Cardiac fibroblast (primary cell): ENCODE results near the gene TMEM273.

Experiments used
- DNase-seq, 2 donors: peaks; one replicate each; pipeline versions ENCODE4 v3.0.0 to v3.0.0-alpha.2; 2010; ENCODE audit warnings: low read depth in 2 of 2
- H3K4me3 ChIP-seq, 2 donors: replicated peaks in 1 of 2; 1 replicate in 1 of 2; 2 replicates in 1 of 2; pipeline ENCODE4 v1.5.1; 2011; ENCODE audit warnings: low read depth in 2 of 2, low read length in 2 of 2, mild to moderate bottlenecking in 2 of 2, moderate library complexity in 1 of 2
- CTCF ChIP-seq: IDR thresholded peaks from one replicate; pipeline ENCODE4 v1.5.1; 2011; ENCODE audit warnings: low read depth, mild to moderate bottlenecking, low read length, inconsistent platforms

The TMEM273 gene

GRCh38 chr10:49169776-49170175 is 18.4 kb downstream of the TMEM273 start:
- no peak for TF ChIP-seq CTCF
- DNase-seq = no peak
- H3K4me3 ChIP-seq = no peak overlapping the region

- no peak for TF ChIP-seq CTCF
- no peak for DNase-seq
- H3K4me3 ChIP-seq = no peak overlapping the region
These were observed 19.2 kb downstream of the TMEM273 start for GRCh38 chr10:49168831-49169500.

GRCh38 chr10:49168171-49168540 is 20.0 kb downstream of the TMEM273 start:
- TF ChIP-seq CTCF = no peak
- DNase-seq = no peak
- H3K4me3 ChIP-seq = no peak overlapping the region

- TF ChIP-seq CTCF = no peak
- no peak for DNase-seq
- H3K4me3 ChIP-seq = no peak overlapping the region
These were observed 20.6 kb downstream of the TMEM273 start for GRCh38 chr10:49167425-49168170.

- DNase-seq = no peak
- no peak overlapping the region for H3K4me3 ChIP-seq
- TF ChIP-seq CTCF = no peak
These were observed 21.4 kb downstream of the TMEM273 start for GRCh38 chr10:49166484-49167400.

GRCh38 chr10:49165821-49166483 is 22.2 kb downstream of the TMEM273 start:
- no peak for DNase-seq
- no peak for TF ChIP-seq CTCF
- H3K4me3 ChIP-seq = no peak overlapping the region
